Hematopoietic multipotent progenitor cell treated with erythropoietin and hydrocortisone succinate and interleukin-3 and kit ligand, for 8 days (in vitro differentiated cells): ENCODE measurements around the gene C1orf52.

Source experiments
- DNase-seq: peaks from one replicate; pipeline ENCODE4 v3.0.0-alpha.2; 2015

C1orf52 gene

GRCh38 chr1:85228972-85229371 is 30.5 kb downstream of the C1orf52 start:
- DNase-seq: no peak

- DNase-seq: no peak
Measured at GRCh38 chr1:85225624-85226380, 33.7 kb downstream of the C1orf52 start.

- DNase-seq: peak; percentile 90
Measured at GRCh38 chr1:85224734-85225623, 34.5 kb downstream of the C1orf52 start.

DNA sequence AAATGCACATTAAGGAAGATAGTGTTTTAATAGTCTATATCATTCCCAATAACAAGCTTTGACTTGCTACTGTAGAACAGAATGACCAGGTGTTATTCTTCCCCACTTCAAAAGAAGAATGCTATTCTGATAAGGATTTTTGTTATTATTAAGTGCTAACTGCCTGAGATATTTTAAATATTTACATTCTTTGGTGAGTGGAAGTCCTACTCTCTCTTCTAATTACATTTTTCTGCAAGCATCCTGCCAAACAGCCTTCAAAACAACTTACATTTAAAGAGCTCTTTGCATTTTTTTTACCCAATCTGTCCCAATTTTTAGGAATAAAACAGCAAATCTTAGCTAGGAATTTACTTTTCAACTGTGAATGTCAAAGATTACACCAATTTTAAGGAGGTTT is 35.2 kb downstream of the C1orf52 start:
- DNase-seq: no peak

DNA sequence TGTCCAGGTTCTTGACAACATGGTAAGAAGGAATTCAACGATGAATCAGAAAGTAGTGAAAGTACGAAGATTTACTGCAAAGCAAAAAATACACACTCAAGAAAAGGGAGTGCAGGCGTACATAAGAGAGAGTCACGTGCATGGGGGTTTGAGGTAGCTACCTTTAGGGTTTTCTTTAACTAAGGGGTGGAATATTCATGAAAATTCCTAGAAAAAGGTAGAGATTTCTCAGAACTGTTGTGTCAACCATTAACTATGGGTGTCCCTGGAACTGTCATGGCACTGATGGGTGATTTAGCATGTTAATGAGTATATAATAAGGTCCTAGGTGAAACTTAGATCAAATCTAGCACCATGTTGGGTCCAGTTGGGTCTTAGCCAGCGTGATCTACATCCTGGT is 36.1 kb downstream of the C1orf52 start:
- DNase-seq: no peak

DNA sequence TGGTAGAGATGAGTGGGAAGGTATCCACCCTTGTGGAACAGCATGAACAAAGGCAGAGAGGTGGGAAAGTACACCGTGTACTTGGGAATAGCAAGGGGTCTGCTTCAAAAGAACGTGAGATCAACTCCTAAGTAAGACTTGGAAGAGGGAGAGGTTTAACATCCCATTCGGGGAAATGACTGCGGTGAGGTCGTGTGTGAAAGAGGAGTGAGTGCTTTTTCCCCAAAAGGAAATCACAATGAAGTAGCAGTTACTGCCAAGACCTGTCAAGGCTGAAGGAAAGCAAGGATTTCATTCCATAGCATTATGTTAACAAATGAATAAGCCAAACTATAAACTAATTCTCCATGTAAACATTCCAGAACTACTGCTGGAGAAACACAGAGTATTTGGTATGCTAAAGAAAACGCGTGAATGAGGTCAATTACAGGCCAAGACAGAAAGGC is 38.7 kb downstream of the C1orf52 start:
- no peak for DNase-seq

DNA sequence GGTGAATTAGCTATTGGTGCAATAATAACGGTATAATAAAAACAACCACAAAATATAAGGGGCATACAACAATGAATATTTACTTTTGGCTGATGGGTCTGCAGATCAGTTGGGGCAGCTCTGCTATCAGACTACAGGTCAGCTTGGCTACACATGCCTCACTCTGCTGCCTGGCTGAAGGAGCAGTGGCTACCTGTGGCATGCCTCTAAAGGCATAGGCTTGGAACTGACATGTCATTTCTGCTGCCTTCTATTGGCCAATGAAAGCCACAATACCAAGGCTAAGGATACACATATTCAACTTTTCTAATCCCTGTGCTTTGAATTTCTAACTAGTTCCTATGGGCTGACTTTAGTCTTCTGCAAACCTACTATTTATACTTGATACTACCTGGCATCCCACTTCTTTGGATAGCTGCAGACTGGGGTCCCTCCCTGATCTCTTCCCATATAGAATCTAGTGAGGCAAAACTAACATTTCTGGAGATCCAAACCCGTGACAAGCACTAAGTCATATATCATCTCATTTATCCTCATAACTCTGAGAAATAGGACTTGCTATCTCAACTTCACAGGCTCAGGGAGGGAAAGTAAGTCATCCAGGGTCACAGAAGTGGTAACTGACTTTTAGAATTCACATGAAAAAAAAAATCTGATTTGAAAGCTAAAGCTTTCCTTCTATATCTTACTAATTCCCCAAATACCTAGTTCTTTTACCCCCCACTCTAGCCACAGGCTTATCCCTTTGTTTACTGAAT is 39.4 kb downstream of the C1orf52 start:
- no peak for DNase-seq

GRCh38 chr1:85216697-85217096 is 42.8 kb downstream of the C1orf52 start:
- DNase-seq: no peak

GRCh38 chr1:85214654-85215053 is 44.8 kb downstream of the C1orf52 start:
- DNase-seq: no peak

DNA sequence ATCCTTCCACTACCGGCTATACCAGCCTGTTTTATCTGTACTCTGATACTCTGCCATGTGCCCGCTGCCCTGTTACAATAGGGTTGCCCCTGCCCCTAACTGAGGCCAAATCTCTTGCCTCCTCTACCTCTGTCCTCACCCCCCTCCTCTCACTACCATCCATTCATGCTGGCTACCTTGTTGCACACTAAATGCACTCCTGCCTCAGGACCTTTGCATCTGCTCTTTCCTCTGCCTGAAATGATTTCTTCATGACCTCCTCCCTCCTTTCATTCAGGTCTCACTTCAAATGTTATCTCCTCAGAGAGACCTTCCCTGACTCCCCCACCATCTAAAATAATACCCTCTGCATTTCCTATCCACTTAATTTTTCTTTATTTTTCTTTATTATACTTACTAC is 51.0 kb downstream of the C1orf52 start:
- DNase-seq: no peak

DNA sequence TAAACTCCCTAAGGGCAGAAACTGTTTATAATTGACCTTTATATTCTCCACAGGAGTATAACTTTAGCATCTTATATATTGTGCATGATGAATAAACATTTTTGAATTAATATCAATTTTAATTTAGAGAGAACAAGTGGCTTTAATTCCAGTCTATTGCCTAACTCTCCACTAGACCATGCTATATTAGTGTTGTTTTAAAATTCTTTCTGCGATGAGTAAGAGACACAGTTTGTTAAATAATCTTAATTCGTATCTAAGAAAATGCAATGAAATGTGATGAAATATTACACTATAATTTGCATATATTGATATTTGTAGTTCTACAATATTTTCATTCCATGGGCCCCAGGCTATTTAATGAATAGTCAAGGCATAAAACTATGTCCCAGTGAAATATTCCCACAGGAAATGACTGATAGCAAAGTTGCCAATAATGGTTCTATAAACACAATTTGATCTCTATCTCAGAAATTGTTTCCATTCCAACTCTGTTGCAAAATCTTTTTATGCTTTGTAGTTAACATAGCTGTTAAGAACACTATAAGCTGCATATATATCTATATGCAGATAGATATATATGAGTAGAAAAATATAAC is 55.8 kb downstream of the C1orf52 start:
- no peak for DNase-seq

- DNase-seq: no peak
Measured at GRCh38 chr1:85202864-85203255, 56.6 kb downstream of the C1orf52 start.

- peak; percentile 42 for DNase-seq
Measured at GRCh38 chr1:85202092-85202863, 57.2 kb downstream of the C1orf52 start.

DNA sequence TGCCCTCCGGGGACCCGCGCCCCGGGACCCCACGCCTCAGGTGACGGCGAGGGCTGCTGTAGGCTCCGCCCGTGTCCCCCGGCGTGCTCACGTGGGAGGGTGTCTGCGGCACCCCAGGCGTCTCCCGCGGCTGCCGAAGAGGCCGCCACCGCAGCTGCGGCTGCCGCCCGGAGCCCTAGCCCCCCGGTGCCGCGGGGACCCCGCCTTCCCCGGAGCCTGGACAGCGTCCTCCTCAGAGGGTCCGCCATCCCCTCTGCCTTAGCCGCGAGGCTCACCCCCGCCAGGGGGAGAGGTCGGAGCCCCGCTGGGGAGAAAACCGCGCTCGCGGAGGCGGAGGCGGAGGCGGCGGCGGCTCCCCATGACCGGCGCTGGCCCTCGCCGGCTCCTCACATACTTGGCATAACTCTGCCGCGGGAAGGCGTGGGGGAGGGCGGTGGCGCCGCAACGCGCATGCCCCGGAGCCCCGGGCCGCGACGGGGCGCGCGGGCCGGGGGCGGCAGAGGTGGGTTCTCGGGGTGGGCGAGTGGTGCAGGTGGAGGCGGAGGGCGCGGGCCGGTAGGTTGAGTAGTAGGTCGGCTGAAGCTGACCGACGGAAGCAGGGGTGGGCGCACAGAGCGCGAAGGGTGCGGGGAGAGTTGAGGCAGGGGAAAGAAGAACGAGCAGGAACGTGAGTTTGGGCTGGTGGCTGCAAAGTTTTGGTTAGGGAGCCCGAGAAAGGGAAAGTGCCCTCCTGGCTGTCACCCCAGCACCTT is 57.9 kb downstream of the C1orf52 start:
- DNase-seq: peak; percentile 56

- DNase-seq: peak; percentile 85
Measured at GRCh38 chr1:85200463-85201339, 58.8 kb downstream of the C1orf52 start, which contains the start of gene SYDE2. Gene SYDE2 (minus strand): TSS chr1:85201016. CDS start chr1:85200996, 20 bp downstream.
